Spleen (tissue), 7 donors: ENCODE data around the gene PRKX.

Experiments
- CTCF ChIP-seq, 11 experiments: fragments of 200-600 bp in 7 of 11; fragments of 450-650 bp in 4 of 11; sonication (generic) in 4 of 11; IDR thresholded peaks in 8 of 11; conservative IDR thresholded peaks in 3 of 11; 1 replicate in 7 of 11; 2 replicates in 4 of 11; pipeline versions ENCODE4 v1.4.0 to v1.8.0; 2016 to 2021; ENCODE audit warnings: antibody characterized with exemption in 11 of 11, inconsistent platforms in 4 of 11, mild to moderate bottlenecking in 1 of 11
- POLR2A ChIP-seq, 3 donors: fragments of 450-650 bp; IDR thresholded peaks; one replicate each; pipeline ENCODE4 v1.5.1; 2017; ENCODE audit warnings: antibody characterized with exemption in 3 of 3, mild to moderate bottlenecking in 1 of 3
- POLR2AphosphoS5 ChIP-seq, 3 donors: sonication (generic); formaldehyde crosslinking; IDR thresholded peaks; one replicate each; pipeline ENCODE4 v1.5.1; 2017; ENCODE audit warnings: antibody characterized with exemption in 3 of 3
- donor health status: DM: no; HTN: no; CAD: no; lungs with moderate emphysema.
- donor health status: DM: no; HTN: no; CAD: no.
- donor health status: DM: no; HTN: no; CAD: no.

GRCh38 chrX:3680459-3680858 is 33.0 kb downstream of the PRKX start:
- TF ChIP-seq CTCF (IDR thresholded peaks at IDR 0.05 in 8 of 11, conservative IDR thresholded peaks at IDR 0.05 in 3 of 11) (no peak), POLR2AphosphoS5 (IDR thresholded peaks at IDR 0.05) (no peak), POLR2A (IDR thresholded peaks at IDR 0.05) (no peak)
